GM19463 (cell line): ENCODE results near the gene CBLB.

Source experiments
- ATAC-seq: cut with Tn5 transposase; IDR thresholded peaks from one replicate; pipeline ENCODE4 v1.9.1; 2021; ENCODE audit warnings: mild to moderate bottlenecking, moderate library complexity; ENCODE audit not compliant: unreplicated experiment

CBLB gene

DNA sequence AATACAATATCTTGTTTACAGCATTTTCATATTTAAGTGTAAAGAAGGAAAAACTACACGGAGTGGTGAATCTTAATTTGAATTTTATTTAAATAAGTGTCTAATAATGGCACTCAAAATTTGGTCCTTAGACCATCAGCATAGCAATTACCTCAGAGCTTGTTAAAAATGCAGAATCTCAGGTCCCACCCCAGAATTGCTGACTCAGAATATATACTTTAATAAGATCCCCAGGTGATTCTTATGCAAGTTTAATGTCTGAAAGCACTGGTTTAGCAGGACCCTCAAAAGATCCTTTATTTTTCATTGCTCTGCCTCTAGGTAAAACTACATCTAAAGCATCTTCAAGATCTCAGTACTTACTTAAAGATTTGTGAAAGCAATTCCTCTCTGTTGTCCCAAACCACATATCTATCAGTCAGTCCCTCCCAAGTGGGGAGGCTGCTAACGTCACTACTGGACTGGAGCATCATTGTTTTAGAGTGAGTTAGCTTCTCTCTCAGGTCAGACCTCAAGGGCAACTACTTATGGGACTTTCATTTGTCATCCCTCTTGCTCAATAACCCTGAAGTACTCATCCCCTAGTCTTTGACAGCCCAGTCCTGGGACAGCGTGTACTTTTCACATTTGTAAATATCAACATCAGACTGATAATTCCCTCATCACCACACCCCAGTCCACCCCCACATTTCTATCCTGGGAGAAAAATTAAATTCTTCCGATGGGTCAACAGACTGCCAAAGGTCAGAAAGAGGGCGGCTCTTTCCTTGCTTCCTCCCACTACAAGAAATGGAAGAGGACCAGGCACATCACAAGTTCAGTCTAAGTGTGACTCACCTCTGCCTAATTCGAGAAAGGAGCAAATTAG lies 76.7 kb downstream of the CBLB start:
- ATAC-seq: no peak

DNA sequence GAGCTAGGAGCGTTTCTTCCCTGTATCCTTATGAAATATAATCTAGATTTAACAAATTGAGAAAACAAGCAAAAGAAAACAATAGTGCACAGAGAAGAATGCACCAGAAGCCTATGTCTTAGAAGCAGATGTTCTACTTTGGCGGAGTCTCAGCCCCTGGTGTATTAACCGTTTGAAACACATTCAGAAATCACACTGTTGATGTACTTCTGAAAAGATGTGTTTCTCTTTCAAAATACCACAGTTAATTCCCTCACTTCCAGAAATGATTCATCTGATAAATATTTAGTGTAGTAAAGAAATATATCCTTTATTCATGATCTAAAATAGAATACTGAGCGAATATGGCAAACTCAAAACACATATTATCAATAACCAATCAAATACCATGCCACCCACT lies 77.7 kb downstream of the CBLB start:
- no peak for ATAC-seq

DNA sequence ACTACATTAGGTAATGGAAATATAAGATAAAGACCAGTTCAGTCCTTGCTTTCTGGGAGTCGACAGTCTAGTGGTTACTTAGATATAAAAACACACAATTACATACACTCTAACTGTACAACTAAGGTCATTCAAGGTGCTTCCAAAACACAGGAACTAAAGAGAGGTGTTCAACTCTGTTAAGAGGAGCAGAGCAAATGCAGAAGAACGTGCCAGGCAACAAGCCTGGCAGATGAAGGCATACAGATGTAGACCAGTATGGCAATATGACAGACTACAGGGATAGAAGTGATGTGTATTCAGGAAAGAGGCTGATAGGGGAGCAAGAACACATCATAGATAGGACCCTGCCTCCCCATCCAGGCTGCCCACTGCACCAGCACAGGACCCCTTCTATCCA lies 78.3 kb downstream of the CBLB start:
- ATAC-seq: no peak

DNA sequence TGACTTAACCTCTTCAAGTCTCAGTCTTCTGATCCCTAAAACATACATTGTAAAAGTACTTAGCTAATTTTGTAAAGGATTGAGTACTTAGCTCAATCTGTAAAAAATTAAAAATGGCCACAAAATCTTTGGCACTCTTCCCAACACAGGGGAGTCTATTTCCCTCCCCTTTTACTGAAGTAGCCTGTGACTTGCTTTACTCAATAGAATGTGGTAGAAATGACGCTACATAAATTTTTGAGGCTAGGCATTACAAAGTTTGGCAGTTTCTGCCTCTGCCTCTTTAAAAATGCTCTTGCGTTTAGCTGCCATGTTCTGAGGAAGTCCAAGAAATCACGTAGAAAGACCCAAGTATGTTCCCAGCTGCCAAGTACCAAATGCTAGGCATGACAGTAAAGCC lies 80.2 kb downstream of the CBLB start:
- ATAC-seq: no peak

DNA sequence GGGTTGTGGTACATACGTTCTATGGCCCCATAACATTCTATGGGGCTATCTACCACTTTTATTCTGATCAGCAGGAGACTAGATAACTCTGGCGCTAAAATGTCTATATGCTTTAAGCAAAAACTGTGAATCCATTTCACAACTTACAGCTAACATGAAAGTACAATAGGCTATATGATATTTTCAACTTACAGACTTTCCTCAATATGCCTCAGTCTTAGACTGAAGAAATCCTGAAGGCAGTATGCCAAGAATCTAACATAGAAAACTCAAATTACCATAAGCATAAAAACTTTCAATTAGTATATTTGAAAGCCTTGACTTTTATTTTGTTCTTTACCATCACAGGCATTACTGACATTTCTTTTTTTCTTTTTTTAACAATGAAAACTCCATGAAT lies 81.4 kb downstream of the CBLB start:
- no peak for ATAC-seq

DNA sequence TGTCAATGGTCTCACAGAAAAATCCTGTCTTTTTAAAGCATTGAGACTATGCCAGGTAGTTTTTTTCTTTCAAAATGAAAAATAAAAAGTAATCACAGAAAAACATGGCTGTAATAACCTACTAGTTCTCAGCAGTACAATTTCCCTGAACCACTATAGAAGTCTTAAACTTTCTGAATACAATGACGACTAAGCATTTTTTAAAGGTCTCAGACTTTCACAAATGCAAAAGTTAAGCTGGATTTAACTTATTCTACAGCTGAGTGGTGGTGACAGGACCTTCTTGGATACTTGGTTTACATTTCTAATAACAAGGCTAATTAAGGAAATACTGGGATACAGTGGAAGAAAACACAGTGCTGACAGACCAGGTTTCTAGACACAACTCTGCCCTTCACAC lies 81.8 kb downstream of the CBLB start:
- ATAC-seq: no peak

DNA sequence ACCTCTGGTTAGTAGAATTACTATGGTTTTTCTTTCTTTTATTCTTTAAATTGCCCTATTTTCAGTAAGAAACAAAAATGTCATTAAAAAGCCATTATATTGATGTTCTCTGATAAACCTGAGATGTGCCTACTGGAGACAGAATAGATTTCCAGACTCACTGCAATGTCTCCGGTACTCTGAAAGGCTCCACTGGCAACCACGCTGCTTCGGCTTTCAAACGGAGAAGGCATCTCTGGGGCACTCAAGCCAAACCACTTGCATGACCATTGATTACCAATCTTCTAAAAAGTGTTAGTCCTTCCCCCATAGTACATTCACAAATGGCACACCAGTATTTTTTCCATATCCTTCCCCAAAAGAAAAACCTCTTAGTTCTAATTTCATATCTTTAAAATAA lies 82.6 kb downstream of the CBLB start:
- ATAC-seq: no peak

DNA sequence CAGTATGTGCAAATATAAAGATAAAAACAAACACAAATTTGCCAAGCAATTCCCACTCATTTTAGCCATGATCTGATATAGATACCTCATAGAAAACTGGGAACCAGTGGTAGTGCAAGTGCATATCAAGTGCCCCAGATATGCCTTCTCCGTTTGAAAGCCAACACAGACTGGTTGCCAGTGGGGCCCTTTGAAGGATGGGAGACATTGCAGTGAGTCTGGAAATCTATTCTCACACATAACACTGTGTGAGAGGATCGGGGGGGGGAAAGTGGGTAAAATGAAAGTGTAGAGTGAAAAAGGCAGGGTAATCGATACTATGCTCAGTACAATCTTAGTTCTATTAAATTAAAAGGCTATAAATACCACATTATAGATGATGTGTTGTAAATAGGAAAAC lies 83.0 kb downstream of the CBLB start:
- no peak for ATAC-seq

DNA sequence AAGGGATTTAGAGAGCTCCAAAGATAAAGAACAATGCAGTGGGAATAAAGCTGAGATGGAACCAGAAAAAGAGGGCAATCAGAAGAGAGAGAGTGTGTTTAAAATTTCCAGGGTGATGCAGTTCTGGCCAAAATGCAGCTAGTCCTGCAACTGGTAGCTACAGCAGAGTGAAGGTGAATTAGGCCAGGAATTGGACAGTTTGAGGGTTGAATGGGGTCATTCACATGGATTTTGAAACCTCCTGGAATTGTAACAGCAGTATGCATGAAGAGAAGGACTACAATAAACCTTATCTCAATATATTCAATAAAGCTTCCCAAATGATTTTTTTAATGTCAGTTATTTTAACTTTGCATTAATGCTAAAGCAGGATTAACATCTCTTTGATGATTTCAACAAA lies 85.2 kb downstream of the CBLB start:
- ATAC-seq: no peak

DNA sequence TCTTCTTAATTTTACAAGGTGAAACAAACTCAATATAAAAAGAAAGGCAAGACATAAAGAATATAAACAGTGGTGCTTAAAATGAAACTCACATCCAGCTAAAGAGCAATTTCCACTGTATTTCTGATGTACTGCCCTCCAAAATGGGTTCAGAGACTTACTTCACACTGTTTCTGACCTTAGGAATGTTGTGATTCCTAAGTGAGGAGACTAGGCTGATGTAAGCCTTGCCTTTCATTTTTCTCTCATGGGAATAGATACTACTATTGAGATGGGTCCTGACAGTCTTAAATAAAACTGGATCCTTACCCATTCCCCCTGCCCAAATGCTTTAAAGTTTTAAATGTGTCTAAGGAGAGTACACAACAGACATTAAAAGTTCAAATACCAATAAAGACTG lies 86.9 kb downstream of the CBLB start:
- no peak for ATAC-seq

DNA sequence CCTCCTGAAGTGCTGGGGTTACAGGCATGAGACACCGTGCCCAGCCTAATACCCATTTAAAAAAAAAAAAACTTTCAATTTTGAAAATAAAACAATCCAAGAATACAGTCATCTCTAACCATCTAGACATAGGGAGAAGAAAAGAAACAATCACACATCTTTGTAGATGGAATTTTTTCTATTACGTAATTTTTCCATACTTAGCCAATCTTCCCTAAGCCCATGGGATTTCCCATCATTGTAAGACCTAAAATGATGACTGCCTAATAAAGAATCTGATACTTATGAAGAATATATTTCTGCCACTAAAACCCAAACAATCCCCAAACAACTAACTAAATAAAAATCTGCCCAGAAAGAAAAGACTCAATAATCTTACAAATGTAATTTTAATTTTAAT lies 88.7 kb downstream of the CBLB start:
- ATAC-seq: no peak

DNA sequence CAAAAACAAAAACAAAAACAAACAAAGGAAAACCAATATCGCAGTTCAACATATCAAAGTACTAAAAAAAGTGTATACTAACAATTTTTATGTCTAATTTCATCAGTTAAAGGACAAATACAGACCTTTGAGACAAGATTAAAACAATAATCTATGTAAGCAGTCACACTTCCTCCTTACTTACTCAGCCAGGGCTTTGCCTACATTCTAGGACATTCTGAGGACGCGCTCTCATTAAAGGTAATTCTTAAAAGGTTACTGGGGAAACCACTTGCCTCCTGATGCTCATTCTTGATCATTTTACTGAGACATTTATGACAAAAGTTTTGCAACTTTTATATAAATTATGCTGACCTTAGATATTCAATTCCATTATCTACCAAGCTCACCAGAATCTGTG lies 93.4 kb downstream of the CBLB start:
- ATAC-seq: no peak

DNA sequence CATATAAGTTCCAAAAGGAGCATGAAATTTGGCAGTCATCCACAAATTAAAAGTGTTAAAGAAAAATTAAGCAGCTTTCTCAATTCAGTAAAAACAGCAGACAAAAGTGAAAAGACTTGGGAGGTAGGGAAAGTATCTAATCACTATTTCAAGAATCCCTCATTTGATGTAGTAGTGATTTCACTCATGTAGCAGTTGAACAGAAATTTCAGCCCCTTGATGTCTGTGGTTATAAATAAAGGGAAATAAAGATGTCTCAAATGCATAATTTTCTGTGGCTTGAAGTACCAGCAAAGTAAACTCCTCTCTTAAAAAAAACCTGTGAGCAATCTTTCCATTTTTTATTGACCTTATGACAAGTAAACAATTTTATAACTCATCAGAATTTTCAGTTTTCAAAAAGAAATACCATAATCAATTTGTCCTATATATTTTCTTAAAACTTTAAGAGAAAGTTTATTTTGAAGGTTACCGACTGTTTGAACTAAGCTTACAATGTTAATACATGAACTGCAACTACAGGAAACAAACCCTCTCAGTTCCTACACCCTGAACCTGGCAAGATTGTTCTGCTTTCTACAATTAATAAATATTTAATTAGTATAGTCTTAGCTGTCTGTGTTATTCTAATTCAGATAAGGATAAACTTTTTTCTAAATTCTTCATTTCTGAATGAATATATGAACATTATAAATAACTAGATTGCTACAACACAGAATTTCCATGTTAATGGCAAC lies 94.2 kb downstream of the CBLB start:
- no peak for ATAC-seq

DNA sequence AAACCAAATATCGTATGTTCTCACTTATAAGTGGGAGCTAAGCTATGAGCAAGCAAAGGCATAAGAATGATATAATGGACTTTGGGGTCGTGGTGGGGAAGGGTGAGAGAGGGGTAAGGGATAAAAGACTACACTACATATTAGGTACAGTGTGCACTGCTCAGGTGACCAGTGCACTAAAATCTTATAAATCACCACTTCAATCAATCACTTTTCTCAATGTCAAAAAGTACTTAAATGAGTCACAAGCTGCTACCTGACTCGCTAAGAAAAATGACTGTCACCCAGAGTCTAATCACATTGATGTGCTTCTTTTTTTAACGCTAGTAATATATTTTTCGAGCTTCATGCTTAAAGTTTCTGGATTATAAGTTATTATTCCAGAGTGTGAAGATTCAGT lies 95.5 kb downstream of the CBLB start:
- ATAC-seq: no peak

DNA sequence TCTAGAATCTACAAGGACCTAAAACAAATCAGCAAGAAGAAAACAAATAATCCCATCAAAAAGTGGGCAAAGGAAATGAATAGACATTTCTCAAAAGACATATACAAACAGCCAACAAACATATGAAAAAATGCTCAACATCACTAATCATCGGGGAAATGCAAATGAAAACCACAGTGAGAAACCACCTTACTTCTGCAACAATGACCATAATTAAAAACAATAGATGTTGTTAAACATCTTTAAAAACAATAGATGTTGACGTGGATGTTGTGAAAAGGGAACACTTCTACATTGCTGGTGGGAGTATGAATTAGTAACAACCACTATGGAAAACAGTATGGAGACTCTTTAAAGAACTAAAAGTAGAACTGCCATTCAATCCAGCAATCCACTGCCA lies 96.2 kb downstream of the CBLB start:
- ATAC-seq: no peak

DNA sequence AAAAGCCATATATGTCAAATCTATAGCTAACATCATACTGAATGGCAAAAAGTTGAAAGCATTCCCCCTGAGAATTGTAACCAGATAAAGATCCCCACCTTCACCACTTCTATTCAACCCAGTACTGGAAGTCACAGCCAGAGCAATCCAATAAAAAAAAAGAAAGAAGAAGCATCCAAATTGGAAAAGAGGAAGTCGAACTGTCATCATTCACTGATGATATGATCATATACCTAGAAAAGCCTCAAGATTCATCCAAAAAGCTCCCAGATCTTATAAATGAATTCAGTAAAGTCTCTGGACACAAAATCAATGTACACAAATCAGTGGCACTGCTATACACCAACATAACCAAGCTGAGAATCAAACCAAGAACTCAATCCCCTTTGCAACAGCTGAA lies 97.4 kb downstream of the CBLB start:
- no peak for ATAC-seq

DNA sequence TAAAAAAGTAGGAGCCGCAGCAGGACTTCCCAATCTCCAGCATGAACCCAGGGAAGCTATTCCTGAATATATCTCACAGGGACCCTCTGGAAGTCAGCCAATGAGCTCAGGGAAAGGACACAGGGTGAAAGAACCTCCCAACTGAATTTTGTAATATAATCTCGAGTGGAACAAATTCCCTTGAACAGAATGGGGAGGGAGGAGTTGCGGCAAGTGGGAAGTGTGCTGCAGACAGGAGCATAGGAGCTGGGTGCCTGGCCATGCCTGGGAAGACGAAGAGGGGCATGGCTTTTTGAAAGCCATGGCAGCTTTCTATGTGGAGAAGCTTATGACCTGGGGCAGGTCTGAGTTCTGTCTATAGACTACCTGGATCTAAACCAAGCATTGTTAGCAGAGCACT lies 98.4 kb downstream of the CBLB start:
- ATAC-seq: no peak

DNA sequence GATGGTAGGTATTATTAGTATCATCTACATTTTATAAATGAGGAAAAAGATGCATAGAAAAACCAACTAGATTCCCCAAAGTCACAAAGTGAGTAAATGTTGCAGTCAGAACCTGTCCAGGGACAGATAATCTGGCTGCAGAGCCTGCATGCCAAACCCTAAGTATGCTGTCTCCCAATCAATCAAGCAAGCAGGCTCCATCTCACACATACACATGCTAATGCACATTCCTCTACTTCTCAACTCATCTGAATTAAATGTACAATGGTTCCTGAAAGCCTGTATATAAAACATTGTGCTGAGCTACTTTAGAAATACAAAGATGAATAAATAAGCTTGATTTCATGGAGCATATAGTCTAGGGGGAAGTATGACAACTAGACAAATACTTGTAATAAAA lies 101.0 kb downstream of the CBLB start:
- no peak for ATAC-seq

DNA sequence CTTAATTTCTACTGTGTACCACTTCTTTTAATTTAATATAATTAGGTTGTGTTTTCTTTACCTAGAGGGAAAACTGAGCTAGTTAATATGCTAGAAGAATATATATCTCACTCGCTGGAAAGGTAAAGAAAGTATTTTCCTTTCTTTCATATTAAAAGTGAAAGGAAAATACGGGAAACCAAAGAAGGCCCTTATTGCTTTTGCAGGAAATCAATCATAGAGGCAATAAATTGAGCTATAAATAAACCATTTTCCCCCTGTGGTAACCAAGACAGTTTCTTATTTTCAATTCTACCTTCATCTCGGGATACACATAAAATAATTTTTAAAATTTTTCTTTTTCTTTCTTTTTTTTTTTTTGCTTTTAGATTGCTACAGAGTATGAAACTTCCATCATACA lies 101.6 kb downstream of the CBLB start:
- ATAC-seq: no peak

DNA sequence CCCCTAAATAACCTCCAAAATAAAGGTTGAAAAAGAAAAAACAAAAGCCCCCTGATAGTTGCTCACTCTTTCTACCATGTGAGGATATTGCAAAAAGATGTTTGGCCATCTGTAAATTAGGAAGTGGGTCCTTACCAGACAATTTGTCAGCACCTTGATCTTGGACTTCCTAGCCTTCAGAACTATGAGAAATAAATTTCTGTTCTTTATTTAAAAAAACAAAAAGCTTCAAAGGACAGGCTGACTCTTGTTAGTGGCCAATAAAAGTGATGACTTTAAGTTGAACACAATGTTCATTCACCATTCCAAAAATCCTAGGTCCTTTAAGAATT lies 103.5 kb downstream of the CBLB start:
- no peak for ATAC-seq

DNA sequence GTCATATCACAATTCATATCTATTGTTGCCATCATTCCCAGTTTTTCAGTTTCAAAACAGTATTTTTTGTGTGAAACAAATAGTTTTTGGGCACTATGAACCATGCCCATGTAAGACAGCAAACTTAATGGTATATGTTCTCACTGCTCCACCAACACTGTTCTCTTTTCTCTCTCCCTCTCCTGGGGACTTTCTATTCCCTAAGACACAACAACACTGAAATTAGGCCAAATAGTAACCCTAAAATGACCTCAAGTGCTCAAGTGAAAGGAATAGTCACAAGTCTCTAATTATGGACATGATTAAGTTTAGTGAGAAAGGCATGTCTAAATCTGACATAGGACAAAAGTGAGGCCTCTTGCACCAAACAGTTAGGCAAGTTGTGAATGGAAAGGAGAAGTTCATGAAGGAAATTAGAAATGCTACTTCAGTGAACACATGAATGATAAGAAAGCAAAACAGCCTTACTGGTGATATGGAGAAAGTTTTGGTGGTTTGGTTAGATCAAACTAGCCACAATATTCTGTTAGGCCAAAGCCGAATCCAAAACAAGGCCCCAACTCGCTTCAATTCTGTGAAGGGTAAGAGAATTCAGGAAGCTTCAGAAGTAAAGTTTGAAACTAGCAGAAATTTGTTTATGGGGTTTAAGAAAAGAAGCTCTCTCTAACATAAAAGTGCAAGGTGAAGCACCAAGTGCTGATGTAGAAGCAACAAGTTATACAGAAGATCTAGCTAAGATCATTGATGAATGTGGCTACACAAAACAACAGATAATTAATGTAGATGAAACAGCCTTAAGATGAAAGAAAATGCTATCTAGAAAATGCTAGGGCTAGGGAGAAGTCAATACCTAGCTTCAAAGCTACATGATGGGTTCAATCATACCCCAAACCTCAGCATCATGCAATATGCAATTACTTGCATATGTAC lies 104.2 kb downstream of the CBLB start:
- peak; percentile 41 for ATAC-seq

DNA sequence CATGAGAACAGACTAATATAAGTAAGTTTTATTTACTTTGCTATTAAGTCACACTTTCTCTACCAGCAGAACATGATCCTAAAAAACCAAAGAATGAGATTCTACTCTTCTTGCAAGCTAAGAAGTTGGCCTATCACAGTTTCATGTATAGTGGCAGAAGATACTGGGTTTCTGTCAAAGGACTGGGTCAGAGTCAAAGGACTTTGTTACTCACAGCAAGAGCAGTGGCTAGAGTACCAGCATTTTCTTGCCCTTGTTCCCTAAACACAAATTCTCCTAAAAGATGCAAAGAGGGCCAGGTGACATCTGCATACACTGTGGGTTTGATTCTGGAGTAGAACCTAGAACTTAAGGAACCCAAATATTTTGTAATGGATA lies 105.2 kb downstream of the CBLB start:
- ATAC-seq: no peak
